Globus pallidus (tissue), 1 donor: ENCODE results near the gene DENND4B.
"Not testable (repeated sequence)": the region's sequence is repeated elsewhere in the genome, so short reads cannot be mapped to it uniquely, and the experiment has no call there.

Source experiments
- DNase-seq: peaks from one replicate; pipeline ENCODE4 v3.0.0-alpha.2; 2015; ENCODE audit warnings: low spot score

Gene DENND4B

GRCh38 chr1:153928791-153929341 lies 17.7 kb downstream of the DENND4B start:
- DNase-seq, result peak; percentile 96

GRCh38 chr1:153928245-153928644 lies 18.3 kb downstream of the DENND4B start:
- peak; percentile 47 for DNase-seq

- DNase-seq, result no peak
Measured at GRCh38 chr1:153926405-153926804, 20.1 kb downstream of the DENND4B start.

GRCh38 chr1:153922972-153923925 lies 23.3 kb downstream of the DENND4B start, which contains the start of gene GATAD2B:
Gene GATAD2B (minus strand): TSS chr1:153922972. CDS start chr1:153828347, 94,625 bp downstream.
- peak; percentile 100 for DNase-seq

- peak; percentile 46 for DNase-seq
Measured at GRCh38 chr1:153922076-153922971, 24.2 kb downstream of the DENND4B start.

- no peak for DNase-seq
Measured at GRCh38 chr1:153921803-153922075, 24.8 kb downstream of the DENND4B start.

- DNase-seq, result no peak
Measured at GRCh38 chr1:153921080-153921802, 25.3 kb downstream of the DENND4B start.

GRCh38 chr1:153919876-153920852 lies 26.4 kb downstream of the DENND4B start:
- DNase-seq, result no peak

- DNase-seq, result no peak
Measured at GRCh38 chr1:153916297-153916696, 30.2 kb downstream of the DENND4B start.

- no peak for DNase-seq
Measured at GRCh38 chr1:153912349-153912748, 34.2 kb downstream of the DENND4B start.

- DNase-seq, result not testable (repeated sequence)
Measured at GRCh38 chr1:153910560-153910959, 36.0 kb downstream of the DENND4B start.

GRCh38 chr1:153908071-153908470 lies 38.4 kb downstream of the DENND4B start:
- DNase-seq, result no peak

GRCh38 chr1:153907134-153907533 lies 39.4 kb downstream of the DENND4B start:
- DNase-seq, result no peak

GRCh38 chr1:153906396-153906795 lies 40.1 kb downstream of the DENND4B start:
- DNase-seq, result no peak

GRCh38 chr1:153905908-153906307 lies 40.6 kb downstream of the DENND4B start:
- not testable (repeated sequence) for DNase-seq

GRCh38 chr1:153903841-153904455 lies 42.6 kb downstream of the DENND4B start:
- no peak for DNase-seq

GRCh38 chr1:153899509-153899908 lies 47.0 kb downstream of the DENND4B start:
- no peak for DNase-seq

- DNase-seq, result not testable (repeated sequence)
Measured at GRCh38 chr1:153895866-153896265, 50.7 kb downstream of the DENND4B start.

GRCh38 chr1:153891042-153891441 lies 55.5 kb downstream of the DENND4B start:
- DNase-seq, result not testable (repeated sequence)

- no peak for DNase-seq
Measured at GRCh38 chr1:153888533-153888932, 58.0 kb downstream of the DENND4B start.
